ENCODE data around the gene MAP2K5.

GRCh38 chr15:67685008-67685599 is 142.6 kb downstream of the MAP2K5 start:
- TF ChIP-seq POLR2A (IDR thresholded peaks at IDR 0.05; ENCODE audit: extremely low read depth, insufficient read length) (no peak), CTCF (IDR thresholded peaks at IDR 0.05; ENCODE audit: low read depth, low read length) (no peak), MYC (IDR thresholded peaks at IDR 0.05; ENCODE audit: low read depth, low read length) (no peak), MAX (IDR thresholded peaks at IDR 0.05; ENCODE audit: low read depth, low read length) (no peak)
